ENCODE results near the gene PARD3B.

- TF ChIP-seq CTCF (CRISPR knock-in tag; IDR thresholded peaks at IDR 0.05): no peak
- no peak for TF ChIP-seq PITX1 (CRISPR knock-in tag; IDR thresholded peaks at IDR 0.05)
- TF ChIP-seq POLR2AphosphoS5 (IDR thresholded peaks at IDR 0.05; ENCODE audit: low read depth, low read length): no peak
Observed at GRCh38 chr2:205474741-205475415, 929.6 kb downstream of the PARD3B start.

Measured in HepG2 (cell line).